SK-N-SH (cell line): Measurements from ENCODE around the gene SLC38A8. TPM values are rescaled to one million over a fixed set of nuclear protein-coding genes. Genes with fewer than 3 reads are reported as not detected.

ENCODE experiments used
- CTCF ChIA-PET: fragments of 300-600, 350-600 bp; formaldehyde crosslinking; extraction: SDS; loops from one replicate; lab custom pipeline; 2021; lab: Yijun Ruan, JAX
- POLR2A ChIA-PET: fragments of 350-600 bp; sonication (Branson Sonifier 250); formaldehyde crosslinking; extraction: SDS; loops from one replicate; lab custom pipeline; 2020; ENCODE audit warnings: antibody characterized with exemption, inconsistent platforms; lab: Yijun Ruan, JAX
- DNase-seq: peaks from one replicate; pipeline ENCODE4 v3.0.0; 2012
- H2AFZ ChIP-seq: fragments of 200-600 bp; sonication (generic); 2 replicates; pipeline ENCODE4 v1.8.1; 2016; ENCODE audit warnings: antibody characterized with exemption, mild to moderate bottlenecking, low read depth
- H3F3A ChIP-seq: fragments of 200-600 bp; sonication (generic); replicated peaks from 2 replicates; pipeline ENCODE3; 2016; ENCODE audit warnings: antibody characterized with exemption, mild to moderate bottlenecking; ENCODE audit not compliant: insufficient read depth
- H3K27ac ChIP-seq, 2 experiments: fragments of 200-500 bp in 1 of 2; fragments of 200-600 bp in 1 of 2; sonication (Bioruptor generic) in 1 of 2; sonication (generic), shearing (Covaris generic) in 1 of 2; 2 replicates each; pipeline versions ENCODE4 v1.5.1 to v1.6.1; 2014 to 2016; ENCODE audit warnings: low read depth in 2 of 2, inconsistent platforms in 1 of 2, low read length in 1 of 2, mild to moderate bottlenecking in 1 of 2, mixed read lengths in 1 of 2
- H3K27me3 ChIP-seq: fragments of 200-600 bp; sonication (generic), shearing (Covaris generic); 2 replicates; pipeline ENCODE4 v1.6.1; 2016; ENCODE audit warnings: mixed run types; ENCODE audit not compliant: insufficient read depth
- H3K36me3 ChIP-seq, 2 experiments: fragments of 200-500 bp in 1 of 2; fragments of 200-600 bp in 1 of 2; sonication (Bioruptor generic) in 1 of 2; sonication (generic) in 1 of 2; replicated peaks in 1 of 2; 2 replicates each; pipeline versions ENCODE3 to v1.5.1; 2014 to 2016; ENCODE audit warnings: low read length in 1 of 2, mild to moderate bottlenecking in 1 of 2; ENCODE audit not compliant: insufficient read depth in 2 of 2, control insufficient read depth in 1 of 2
- H3K4me1 ChIP-seq, 2 experiments: fragments of 200-500 bp in 1 of 2; fragments of 200-600 bp in 1 of 2; sonication (Bioruptor generic) in 1 of 2; sonication (generic), shearing (Covaris generic) in 1 of 2; 2 replicates each; pipeline versions ENCODE4 v1.5.1 to v1.6.1; 2014 to 2016; ENCODE audit warnings: low read depth in 1 of 2, low read length in 1 of 2, mixed run types in 1 of 2; ENCODE audit not compliant: insufficient read depth in 2 of 2, control insufficient read depth in 1 of 2
- H3K4me2 ChIP-seq: fragments of 200-600 bp; sonication (generic), shearing (Covaris generic); 2 replicates; pipeline ENCODE4 v1.6.1; 2017; ENCODE audit warnings: mixed run types
- H3K4me3 ChIP-seq, 2 experiments: fragments of 200-500 bp in 1 of 2; fragments of 200-600 bp in 1 of 2; sonication (Bioruptor generic) in 1 of 2; sonication (generic), shearing (Covaris generic) in 1 of 2; 2 replicates each; pipeline versions ENCODE4 v1.5.1 to v1.8.1; 2014 to 2016; ENCODE audit warnings: low read depth in 2 of 2, inconsistent platforms in 1 of 2, low read length in 1 of 2, mild to moderate bottlenecking in 1 of 2, mixed read lengths in 1 of 2, moderate library complexity in 1 of 2
- H3K79me2 ChIP-seq: fragments of 200-600 bp; sonication (generic); 2 replicates; pipeline ENCODE4 v1.8.1; 2017; ENCODE audit warnings: mild to moderate bottlenecking; ENCODE audit not compliant: insufficient read depth
- H3K9ac ChIP-seq: fragments of 200-600 bp; sonication (generic); 2 replicates; pipeline ENCODE4 v1.6.1; 2017; ENCODE audit warnings: mixed run types
- H3K9me2 ChIP-seq: fragments of 200-600 bp; sonication (generic); 2 replicates; pipeline ENCODE4 v1.6.1; 2017; ENCODE audit warnings: mixed run types
- H3K9me3 ChIP-seq: fragments of 200-600 bp; sonication (generic); 2 replicates; pipeline ENCODE4 v1.6.1; 2017; ENCODE audit warnings: mixed run types, mild to moderate bottlenecking, moderate library complexity
- H4K20me1 ChIP-seq: fragments of 200-600 bp; sonication (generic); 2 replicates; pipeline ENCODE4 v1.6.1; 2017; ENCODE audit warnings: mild to moderate bottlenecking, mixed run types; ENCODE audit not compliant: insufficient read depth
- CHD2 ChIP-seq: fragments of 150-350 bp; IDR thresholded peaks from 2 replicates; pipeline ENCODE4 v1.6.1; 2018; ENCODE audit warnings: low read length; ENCODE audit not compliant: partially characterized antibody
- EP300 ChIP-seq, 2 experiments: IDR thresholded peaks; 2 replicates each; pipeline versions ENCODE4 v1.4.0 to v1.6.1; 2012; ENCODE audit warnings: borderline replicate concordance in 1 of 2, low read depth in 1 of 2, low read length in 1 of 2
- EZH2phosphoT487 ChIP-seq: fragments of 200-600 bp; sonication (generic); IDR thresholded peaks from 2 replicates; pipeline ENCODE4 v1.6.1; 2017; ENCODE audit warnings: low read depth, mixed run types, mild to moderate bottlenecking, antibody characterized with exemption, moderate library complexity, borderline replicate concordance
- FOXJ3 ChIP-seq: sonication (generic); formaldehyde crosslinking; IDR thresholded peaks from 2 replicates; pipeline ENCODE4 v1.5.1; 2020; ENCODE audit warnings: mild to moderate bottlenecking, missing genetic modification reagents
- GABPA ChIP-seq: IDR thresholded peaks from 2 replicates; pipeline ENCODE4 v1.4.0; 2012; ENCODE audit warnings: low read depth, mild to moderate bottlenecking
- IRF3 ChIP-seq: fragments of 150-350 bp; IDR thresholded peaks from 2 replicates; pipeline ENCODE4 v1.6.1; 2016; ENCODE audit warnings: mild to moderate bottlenecking, low read depth, low read length
- JUND ChIP-seq: IDR thresholded peaks from 2 replicates; pipeline ENCODE4 v1.4.0; 2012
- MEF2A ChIP-seq: IDR thresholded peaks from 2 replicates; pipeline ENCODE4 v1.4.0; 2012; ENCODE audit warnings: low read depth, borderline replicate concordance
- NRF1 ChIP-seq: IDR thresholded peaks from 2 replicates; pipeline ENCODE4 v1.6.1; 2012; ENCODE audit warnings: low read depth, mild to moderate bottlenecking, low read length
- RAD21 ChIP-seq: IDR thresholded peaks from 2 replicates; pipeline ENCODE4 v1.6.1; 2012; ENCODE audit warnings: mild to moderate bottlenecking, low read length
- RCOR1 ChIP-seq: fragments of 150-350 bp; IDR thresholded peaks from 2 replicates; pipeline ENCODE4 v1.6.1; 2017; ENCODE audit warnings: antibody characterized with exemption, low read length
- RFX5 ChIP-seq: IDR thresholded peaks from 2 replicates; pipeline ENCODE4 v1.6.1; 2012; ENCODE audit warnings: mild to moderate bottlenecking, improper control_type of control experiment, low read length
- RXRA ChIP-seq: IDR thresholded peaks from 2 replicates; pipeline ENCODE4 v1.4.0; 2012; ENCODE audit warnings: low read depth, mild to moderate bottlenecking, borderline replicate concordance
- SMC3 ChIP-seq: IDR thresholded peaks from 2 replicates; pipeline ENCODE4 v1.6.1; 2012; ENCODE audit warnings: low read depth, low read length, improper control_type of control experiment
- WGBS: methylation state at CpG from one replicate; pipeline ENCODE4 v1.1.6; 2017; ENCODE audit warnings: low lambda C conversion rate; 5-methylcytosine and 5-hydroxymethylcytosine counted together
- polyA plus RNA-seq, 3 experiments: library from polyadenylated mRNA; depleted of rRNA; stranded (reverse); fragments of >200 nt; gene quantifications; 2 replicates each; pipeline ENCODE4 v1.2.3, GENCODE V29; 2012
- TF ChIP-seq, protein P1 (sequence below): IDR thresholded peaks from 2 replicates; pipeline ENCODE4 v1.4.0; 2012; ENCODE audit warnings: low read depth, borderline replicate concordance
- TF ChIP-seq, protein P2 (sequence below): IDR thresholded peaks from 2 replicates; pipeline ENCODE4; 2012
- TF ChIP-seq, protein P3 (sequence below): IDR thresholded peaks from 2 replicates; pipeline ENCODE4 v1.6.1; 2012; ENCODE audit warnings: mild to moderate bottlenecking, low read depth, low read length, moderate library complexity
- TF ChIP-seq, protein P4 (sequence below): fragments of 200-600 bp; sonication (generic); IDR thresholded peaks from 2 replicates; pipeline ENCODE4 v1.6.1; 2017; ENCODE audit warnings: antibody characterized with exemption, mild to moderate bottlenecking, moderate library complexity

SLC38A8 gene
- polyA plus RNA-seq, 1 of the 3 experiments (the other 2 are of a cell fraction), result not detected

DNA sequence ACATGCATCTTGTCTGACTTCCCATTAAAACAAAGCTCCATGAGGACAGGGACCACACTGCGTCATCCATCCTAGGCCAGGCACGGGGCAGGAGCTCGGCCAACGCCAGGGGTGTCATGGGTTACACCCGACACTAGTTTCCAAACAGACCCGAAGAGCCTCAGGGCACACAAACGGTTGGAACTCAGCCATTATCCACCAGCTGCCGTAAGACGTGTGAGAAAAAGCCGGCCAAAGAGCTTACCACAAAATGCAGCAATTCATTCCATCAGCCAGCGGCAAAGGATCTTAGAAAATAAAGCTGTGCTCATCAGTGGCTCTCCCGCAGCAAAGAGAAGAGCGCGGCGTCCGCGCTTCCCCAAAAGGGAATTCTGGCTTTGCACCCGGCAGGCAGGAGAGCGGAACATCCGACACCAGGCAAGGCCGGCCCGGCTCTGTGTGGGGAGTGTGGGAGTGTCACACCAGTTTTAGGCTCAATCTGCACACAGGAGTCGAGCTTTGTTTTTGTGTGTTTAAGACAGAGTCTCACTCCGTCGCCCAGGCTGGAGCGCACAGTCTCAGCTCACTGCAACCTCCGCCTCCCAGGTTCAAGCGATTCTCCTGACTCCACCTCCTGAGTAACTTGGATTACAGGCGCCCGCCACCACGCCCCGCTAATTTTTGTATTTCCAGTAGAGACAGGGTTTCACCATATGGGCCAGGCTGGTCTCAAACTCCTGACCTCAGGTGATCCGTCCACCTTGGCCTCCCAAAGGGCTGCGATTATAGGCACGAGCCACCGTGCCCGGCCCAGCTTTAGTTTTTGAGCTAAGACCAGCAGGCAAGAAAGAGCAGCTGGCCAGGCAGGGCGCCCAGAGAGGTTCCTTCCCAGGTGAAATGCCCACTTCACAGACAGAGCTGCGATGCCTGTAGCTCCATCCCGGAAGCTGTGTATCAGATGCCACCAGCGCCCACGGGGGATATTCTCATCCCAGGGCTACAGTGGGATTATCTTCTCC lies 1.5 kb downstream of the SLC38A8 start:
- H3K27me3 ChIP-seq, result no peaks in the 10 kb centered on the region; the same call in 1 of the 2 replicates
- ChIA-PET POLR2A (no interaction called here), CTCF (interaction anchor here (1.1 to 6.3 kb wide), 5 partner anchors 21 to 134 kb away, joined by 3 to 57 read pairs (median 5); no protein-coding TSS in a partner anchor)
- no peaks in the 10 kb centered on the region for H3K36me3 ChIP-seq
- H2AFZ ChIP-seq, result no peak overlapping the region
- H3F3A ChIP-seq, result no peaks in the 10 kb centered on the region
- DNase-seq, result no peak
- no peak overlapping the region for H3K27ac ChIP-seq
- 80% methylated on average over 35 of the region's 42 CpGs for WGBS
- no peaks in the 10 kb centered on the region for H3K9me2 ChIP-seq
- H3K9ac ChIP-seq, result no peak overlapping the region
- no peak overlapping the region for H3K4me3 ChIP-seq
- TF ChIP-seq NRF1 (no peak), FOXJ3 (CRISPR knock-in tag) (no peak), RAD21 (no peak), RFX5 (no peak), JUND (no peak), GABPA (no peak), IRF3 (no peak), SMC3 (no peak), MEF2A (no peak), RCOR1 (no peak), RXRA (no peak), CHD2 (no peak), EP300 (IDR thresholded peaks at IDR 0.05; ENCODE audit: borderline replicate concordance in 1 of 2, low read depth in 1 of 2, low read length in 1 of 2) (no peak), EZH2phosphoT487 (no peak)
- TF ChIP-seq, protein P1, sequence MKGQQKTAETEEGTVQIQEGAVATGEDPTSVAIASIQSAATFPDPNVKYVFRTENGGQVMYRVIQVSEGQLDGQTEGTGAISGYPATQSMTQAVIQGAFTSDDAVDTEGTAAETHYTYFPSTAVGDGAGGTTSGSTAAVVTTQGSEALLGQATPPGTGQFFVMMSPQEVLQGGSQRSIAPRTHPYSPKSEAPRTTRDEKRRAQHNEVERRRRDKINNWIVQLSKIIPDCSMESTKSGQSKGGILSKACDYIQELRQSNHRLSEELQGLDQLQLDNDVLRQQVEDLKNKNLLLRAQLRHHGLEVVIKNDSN, result no peak
- TF ChIP-seq, protein P2, sequence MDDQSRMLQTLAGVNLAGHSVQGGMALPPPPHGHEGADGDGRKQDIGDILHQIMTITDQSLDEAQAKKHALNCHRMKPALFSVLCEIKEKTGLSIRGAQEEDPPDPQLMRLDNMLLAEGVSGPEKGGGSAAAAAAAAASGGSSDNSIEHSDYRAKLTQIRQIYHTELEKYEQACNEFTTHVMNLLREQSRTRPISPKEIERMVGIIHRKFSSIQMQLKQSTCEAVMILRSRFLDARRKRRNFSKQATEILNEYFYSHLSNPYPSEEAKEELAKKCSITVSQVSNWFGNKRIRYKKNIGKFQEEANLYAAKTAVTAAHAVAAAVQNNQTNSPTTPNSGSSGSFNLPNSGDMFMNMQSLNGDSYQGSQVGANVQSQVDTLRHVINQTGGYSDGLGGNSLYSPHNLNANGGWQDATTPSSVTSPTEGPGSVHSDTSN, result no peak
- TF ChIP-seq, protein P3, sequence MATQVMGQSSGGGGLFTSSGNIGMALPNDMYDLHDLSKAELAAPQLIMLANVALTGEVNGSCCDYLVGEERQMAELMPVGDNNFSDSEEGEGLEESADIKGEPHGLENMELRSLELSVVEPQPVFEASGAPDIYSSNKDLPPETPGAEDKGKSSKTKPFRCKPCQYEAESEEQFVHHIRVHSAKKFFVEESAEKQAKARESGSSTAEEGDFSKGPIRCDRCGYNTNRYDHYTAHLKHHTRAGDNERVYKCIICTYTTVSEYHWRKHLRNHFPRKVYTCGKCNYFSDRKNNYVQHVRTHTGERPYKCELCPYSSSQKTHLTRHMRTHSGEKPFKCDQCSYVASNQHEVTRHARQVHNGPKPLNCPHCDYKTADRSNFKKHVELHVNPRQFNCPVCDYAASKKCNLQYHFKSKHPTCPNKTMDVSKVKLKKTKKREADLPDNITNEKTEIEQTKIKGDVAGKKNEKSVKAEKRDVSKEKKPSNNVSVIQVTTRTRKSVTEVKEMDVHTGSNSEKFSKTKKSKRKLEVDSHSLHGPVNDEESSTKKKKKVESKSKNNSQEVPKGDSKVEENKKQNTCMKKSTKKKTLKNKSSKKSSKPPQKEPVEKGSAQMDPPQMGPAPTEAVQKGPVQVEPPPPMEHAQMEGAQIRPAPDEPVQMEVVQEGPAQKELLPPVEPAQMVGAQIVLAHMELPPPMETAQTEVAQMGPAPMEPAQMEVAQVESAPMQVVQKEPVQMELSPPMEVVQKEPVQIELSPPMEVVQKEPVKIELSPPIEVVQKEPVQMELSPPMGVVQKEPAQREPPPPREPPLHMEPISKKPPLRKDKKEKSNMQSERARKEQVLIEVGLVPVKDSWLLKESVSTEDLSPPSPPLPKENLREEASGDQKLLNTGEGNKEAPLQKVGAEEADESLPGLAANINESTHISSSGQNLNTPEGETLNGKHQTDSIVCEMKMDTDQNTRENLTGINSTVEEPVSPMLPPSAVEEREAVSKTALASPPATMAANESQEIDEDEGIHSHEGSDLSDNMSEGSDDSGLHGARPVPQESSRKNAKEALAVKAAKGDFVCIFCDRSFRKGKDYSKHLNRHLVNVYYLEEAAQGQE, result no peak
- TF ChIP-seq, protein P4, sequence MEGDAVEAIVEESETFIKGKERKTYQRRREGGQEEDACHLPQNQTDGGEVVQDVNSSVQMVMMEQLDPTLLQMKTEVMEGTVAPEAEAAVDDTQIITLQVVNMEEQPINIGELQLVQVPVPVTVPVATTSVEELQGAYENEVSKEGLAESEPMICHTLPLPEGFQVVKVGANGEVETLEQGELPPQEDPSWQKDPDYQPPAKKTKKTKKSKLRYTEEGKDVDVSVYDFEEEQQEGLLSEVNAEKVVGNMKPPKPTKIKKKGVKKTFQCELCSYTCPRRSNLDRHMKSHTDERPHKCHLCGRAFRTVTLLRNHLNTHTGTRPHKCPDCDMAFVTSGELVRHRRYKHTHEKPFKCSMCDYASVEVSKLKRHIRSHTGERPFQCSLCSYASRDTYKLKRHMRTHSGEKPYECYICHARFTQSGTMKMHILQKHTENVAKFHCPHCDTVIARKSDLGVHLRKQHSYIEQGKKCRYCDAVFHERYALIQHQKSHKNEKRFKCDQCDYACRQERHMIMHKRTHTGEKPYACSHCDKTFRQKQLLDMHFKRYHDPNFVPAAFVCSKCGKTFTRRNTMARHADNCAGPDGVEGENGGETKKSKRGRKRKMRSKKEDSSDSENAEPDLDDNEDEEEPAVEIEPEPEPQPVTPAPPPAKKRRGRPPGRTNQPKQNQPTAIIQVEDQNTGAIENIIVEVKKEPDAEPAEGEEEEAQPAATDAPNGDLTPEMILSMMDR, result no peak
- TF ChIP-seq, all 33 proteins: peak for 0
- H3K79me2 ChIP-seq, result no peaks in the 10 kb centered on the region
- H4K20me1 ChIP-seq, result no peaks in the 10 kb centered on the region
- H3K4me1 ChIP-seq, result peaks cover 0 to 5% of the 10 kb centered on the region in 2 experiments; a peak in 1 of 4 replicates
- H3K4me2 ChIP-seq, result no peak overlapping the region
- no peaks in the 10 kb centered on the region for H3K9me3 ChIP-seq
